Neural crest cell (in vitro differentiated cells): ENCODE results near the gene ATM. TPM values are rescaled to one million over a fixed set of nuclear protein-coding genes. Genes with fewer than 3 reads are reported as not detected.
A peak's percentile ranks its signal among the peaks of the same experiment; 100 is the strongest.

Source experiments
- DNase-seq: peaks from one replicate; pipeline ENCODE4 v3.0.0; 2021; ENCODE audit warnings: low read depth, mixed read lengths, low spot score
- H3K27ac Mint-ChIP-seq: one replicate; pipeline ENCODE4 v1.8.0; 2021; ENCODE audit warnings: mild to moderate bottlenecking, mixed read lengths; ENCODE audit not compliant: unreplicated experiment
- H3K27me3 Mint-ChIP-seq: 2 replicates; pipeline ENCODE4 v1.8.0; 2021; ENCODE audit warnings: low read depth, mild to moderate bottlenecking, mixed read lengths
- H3K36me3 Mint-ChIP-seq: 2 replicates; pipeline ENCODE4 v1.8.0; 2021; ENCODE audit warnings: low read depth, mild to moderate bottlenecking, mixed read lengths
- H3K4me1 Mint-ChIP-seq: 2 replicates; pipeline ENCODE4 v1.8.0; 2021; ENCODE audit warnings: mixed read lengths
- H3K4me3 Mint-ChIP-seq: one replicate; pipeline ENCODE4 v1.8.0; 2021; ENCODE audit warnings: mild to moderate bottlenecking, mixed read lengths
- H3K9me3 Mint-ChIP-seq: 2 replicates; pipeline ENCODE4 v1.8.0; 2021; ENCODE audit warnings: mixed read lengths
- CTCF ChIP-seq: fragments of 200-600 bp; sonication (generic); conservative IDR thresholded peaks from 2 replicates; pipeline ENCODE4 v1.5.0; 2021; ENCODE audit warnings: antibody characterized with exemption, mild to moderate bottlenecking
- total RNA-seq: library from RNA; stranded (reverse); gene quantifications from 2 replicates; pipeline ENCODE4 v1.2.1, GENCODE V29; 2021

Gene ATM
- total RNA-seq, 1 donor from 2014 or later = 68.5 TPM

GRCh38 chr11:108197351-108197750 is 25.5 kb upstream of the ATM start:
- H3K27me3 Mint-ChIP-seq = no peaks in the 10 kb centered on the region
- H3K4me3 Mint-ChIP-seq = no peak overlapping the region
- no peaks in the 10 kb centered on the region for H3K9me3 Mint-ChIP-seq
- H3K36me3 Mint-ChIP-seq = peaks cover 10% of the 10 kb centered on the region
- TF ChIP-seq CTCF = no peak
- H3K4me1 Mint-ChIP-seq = peaks cover 16% of the 10 kb centered on the region
- no peak overlapping the region for H3K27ac Mint-ChIP-seq
- DNase-seq = no peak

GRCh38 chr11:108198833-108199232 is 24.0 kb upstream of the ATM start:
- no peak for TF ChIP-seq CTCF
- no peaks in the 10 kb centered on the region for H3K9me3 Mint-ChIP-seq
- peak overlapping the region; percentile 19 for H3K27ac Mint-ChIP-seq
- peaks cover 16% of the 10 kb centered on the region for H3K4me1 Mint-ChIP-seq
- H3K36me3 Mint-ChIP-seq = peaks cover 17% of the 10 kb centered on the region
- no peak overlapping the region for H3K4me3 Mint-ChIP-seq
- no peak for DNase-seq
- H3K27me3 Mint-ChIP-seq = no peaks in the 10 kb centered on the region

GRCh38 chr11:108199446-108200321 is 23.2 kb upstream of the ATM start:
- Mint-ChIP-seq H3K9me3 (peaks cover 1% of the 10 kb centered on the region), H3K27ac (peak overlapping the region; percentile 79), H3K4me1 (peaks cover 16% of the 10 kb centered on the region), H3K27me3 (no peaks in the 10 kb centered on the region), H3K36me3 (peaks cover 25% of the 10 kb centered on the region), H3K4me3 (no peak overlapping the region)
- TF ChIP-seq CTCF = no peak
- DNase-seq = no peak

GRCh38 chr11:108203075-108203474 is 19.8 kb upstream of the ATM start:
- no peak overlapping the region for H3K4me3 Mint-ChIP-seq
- H3K4me1 Mint-ChIP-seq = peaks cover 16% of the 10 kb centered on the region
- no peak for DNase-seq
- H3K36me3 Mint-ChIP-seq = peaks cover 34% of the 10 kb centered on the region
- TF ChIP-seq CTCF = no peak
- peaks cover 7% of the 10 kb centered on the region for H3K9me3 Mint-ChIP-seq
- H3K27ac Mint-ChIP-seq = no peak overlapping the region
- no peaks in the 10 kb centered on the region for H3K27me3 Mint-ChIP-seq

GRCh38 chr11:108204376-108204775 is 18.5 kb upstream of the ATM start:
- Mint-ChIP-seq H3K4me1 (peaks cover 14% of the 10 kb centered on the region), H3K9me3 (peaks cover 7% of the 10 kb centered on the region), H3K4me3 (no peak overlapping the region), H3K27me3 (no peaks in the 10 kb centered on the region), H3K27ac (no peak overlapping the region), H3K36me3 (peaks cover 35% of the 10 kb centered on the region)
- DNase-seq = no peak
- TF ChIP-seq CTCF = no peak
